ENCODE results near the gene EYA2. TPM values are rescaled to one million over a fixed set of nuclear protein-coding genes. Genes with fewer than 3 reads are reported as not detected.

EYA2 gene
- total RNA-seq, 1 experiment from 2014 or later: 0.74 TPM

DNA sequence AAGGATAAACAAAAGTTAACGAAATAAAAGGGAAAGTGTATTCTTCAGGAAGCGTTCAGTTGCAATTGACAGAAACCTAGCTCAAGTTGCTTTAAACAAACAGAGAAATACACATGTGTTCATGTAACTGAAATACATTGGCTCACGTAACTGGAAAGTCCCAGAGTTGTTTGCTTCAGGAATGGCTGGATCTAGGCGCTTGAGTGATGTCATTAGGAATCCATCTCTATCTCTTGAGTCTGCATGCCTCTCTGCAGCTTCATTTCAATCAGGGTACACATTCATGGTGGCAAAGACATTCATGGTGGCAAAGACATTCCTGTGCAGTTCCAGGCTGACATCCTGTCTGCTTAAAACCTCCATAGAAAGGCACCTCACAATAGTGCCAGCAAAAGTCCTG lies 45.4 kb upstream of the EYA2 start:
- WGBS (ENCODE audit: extremely low coverage, insufficient read length, low lambda C conversion rate): no CpG with 5 or more reads among the region's 4 CpGs
- H3K14ac ChIP-seq (ENCODE audit: insufficient read depth, low read length): no peak overlapping the region
- TF ChIP-seq, protein P1, sequence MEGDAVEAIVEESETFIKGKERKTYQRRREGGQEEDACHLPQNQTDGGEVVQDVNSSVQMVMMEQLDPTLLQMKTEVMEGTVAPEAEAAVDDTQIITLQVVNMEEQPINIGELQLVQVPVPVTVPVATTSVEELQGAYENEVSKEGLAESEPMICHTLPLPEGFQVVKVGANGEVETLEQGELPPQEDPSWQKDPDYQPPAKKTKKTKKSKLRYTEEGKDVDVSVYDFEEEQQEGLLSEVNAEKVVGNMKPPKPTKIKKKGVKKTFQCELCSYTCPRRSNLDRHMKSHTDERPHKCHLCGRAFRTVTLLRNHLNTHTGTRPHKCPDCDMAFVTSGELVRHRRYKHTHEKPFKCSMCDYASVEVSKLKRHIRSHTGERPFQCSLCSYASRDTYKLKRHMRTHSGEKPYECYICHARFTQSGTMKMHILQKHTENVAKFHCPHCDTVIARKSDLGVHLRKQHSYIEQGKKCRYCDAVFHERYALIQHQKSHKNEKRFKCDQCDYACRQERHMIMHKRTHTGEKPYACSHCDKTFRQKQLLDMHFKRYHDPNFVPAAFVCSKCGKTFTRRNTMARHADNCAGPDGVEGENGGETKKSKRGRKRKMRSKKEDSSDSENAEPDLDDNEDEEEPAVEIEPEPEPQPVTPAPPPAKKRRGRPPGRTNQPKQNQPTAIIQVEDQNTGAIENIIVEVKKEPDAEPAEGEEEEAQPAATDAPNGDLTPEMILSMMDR (conservative IDR thresholded peaks at IDR 0.05): no peak

More for the DNA sequence above, 45.4 kb upstream of the EYA2 start:
- no peaks in the 10 kb centered on the region for H3K9me3 Mint-ChIP-seq
- Histone ChIP-seq H3K4me2 (ENCODE audit: insufficient read depth, insufficient read length, low read length) (no peak overlapping the region), H4K20me1 (ENCODE audit: control insufficient read depth, insufficient read depth, insufficient read length) (no peaks in the 10 kb centered on the region), H4K8ac (replicated peaks; ENCODE audit: insufficient read length, low read depth, low read length) (no peak overlapping the region), H4K5ac (ENCODE audit: insufficient read length, low read depth, low read length) (no peak overlapping the region), H2BK120ac (ENCODE audit: low read depth, low read length, poor library complexity, severe bottlenecking) (no peak overlapping the region), H2BK20ac (ENCODE audit: low read depth, low read length, poor library complexity, severe bottlenecking) (no peak overlapping the region), H3K27me3 (ENCODE audit: insufficient read depth, low read length) (no peaks in the 10 kb centered on the region), H3K18ac (ENCODE audit: insufficient read length, low read depth, low read length) (no peak overlapping the region), H3K23me2 (ENCODE audit: insufficient read length, low read depth, low read length, poor library complexity, severe bottlenecking) (no peaks in the 10 kb centered on the region), H3K23ac (ENCODE audit: insufficient read length, low read depth, low read length) (no peak overlapping the region), H3K56ac (ENCODE audit: insufficient read length, low read depth, low read length) (no peak overlapping the region), H3K9me3 (ENCODE audit: control insufficient read depth, low read depth, low read length) (no peaks in the 10 kb centered on the region), H3K27ac (ENCODE audit: insufficient read length, low read depth, low read length) (no peak overlapping the region), H3K9ac (ENCODE audit: extremely low read depth, insufficient read length, low read length) (no peak overlapping the region), H3K4me1 (ENCODE audit: insufficient read depth, low read length) (no peaks in the 10 kb centered on the region), H3K79me2 (ENCODE audit: insufficient read depth, low read length) (no peaks in the 10 kb centered on the region), H2AFZ (ENCODE audit: low read length) (no peak overlapping the region), H4K91ac (ENCODE audit: insufficient read length, low read depth, low read length) (no peak overlapping the region), H3K4ac (ENCODE audit: low read depth, low read length) (no peak overlapping the region), H2BK12ac (ENCODE audit: insufficient read length, low read depth, low read length) (no peak overlapping the region), H3K79me1 (ENCODE audit: insufficient read depth, low read depth, low read length, poor library complexity, severe bottlenecking) (no peaks in the 10 kb centered on the region), H2BK15ac (ENCODE audit: low read depth, low read length) (no peak overlapping the region), H3T11ph (ENCODE audit: low read length) (no peak overlapping the region), H2AK5ac (ENCODE audit: insufficient read length, low read length) (no peak overlapping the region), H2BK5ac (ENCODE audit: insufficient read length, low read length) (no peak overlapping the region)
- H3K4me3 Mint-ChIP-seq: no peak overlapping the region
- no peaks in the 10 kb centered on the region for H3K36me3 Mint-ChIP-seq (ENCODE audit: insufficient read depth in 1 of 3, low read depth in 3 of 3)
- DNase-seq: no peak
- H3K27ac Mint-ChIP-seq: no peak overlapping the region
- peaks cover 0 to 6% of the 10 kb centered on the region in 2 experiments; a peak in 2 of 4 replicates for H3K4me1 Mint-ChIP-seq
- H3K27me3 Mint-ChIP-seq (ENCODE audit: low read depth): peaks cover 13% of the 10 kb centered on the region
